PC-3 (cell line): ENCODE measurements around the gene PARP15. TPM values are rescaled to one million over a fixed set of nuclear protein-coding genes. Genes with fewer than 3 reads are reported as not detected.

Source experiments
- ATAC-seq: fragments of 200-7000 bp; cut with Tn5 transposase; 2 replicates; pipeline ENCODE4 v1.9.1; 2020; ENCODE audit warnings: mild to moderate bottlenecking, moderate library complexity
- BruUV-seq: library from RNA; stranded (reverse); fragments of 400-500 nt; replicated peaks from 2 replicates; lab custom pipeline; 2021; lab: Mats Ljungman, UMichigan
- CTCF ChIA-PET: fragments of 300-600 bp; sonication (Branson Sonifier 250); formaldehyde crosslinking; loops from one replicate; lab custom pipeline; 2022; ENCODE audit warnings: antibody characterized with exemption; lab: Charles Lee
- POLR2A ChIA-PET: fragments of 300-600 bp; sonication (Branson Sonifier 250); formaldehyde crosslinking; loops from one replicate; lab custom pipeline; 2022; ENCODE audit warnings: antibody characterized with exemption; ENCODE audit not compliant: unreplicated experiment; lab: Charles Lee
- DNase-seq: peaks from one replicate; pipeline ENCODE4 v3.0.0-alpha.2; 2015
- H2AFZ ChIP-seq: fragments of 300-600 bp; sonication (generic); 2 replicates; pipeline ENCODE4 v1.6.0; 2016; ENCODE audit warnings: antibody characterized with exemption, low read length
- H3F3A ChIP-seq: fragments of 300-600 bp; sonication (generic); one replicate; pipeline ENCODE4 v1.6.0; 2017; ENCODE audit warnings: antibody characterized with exemption, low read length, control low read depth, mild to moderate bottlenecking; ENCODE audit not compliant: unreplicated experiment
- H3K27ac ChIP-seq: fragments of 300-600 bp; sonication (generic); 2 replicates; pipeline ENCODE4 v1.5.1; 2016; ENCODE audit warnings: mild to moderate bottlenecking, low read length
- H3K27me3 ChIP-seq: fragments of 300-600 bp; sonication (generic); 2 replicates; pipeline ENCODE4 v1.6.1; 2016; ENCODE audit warnings: low read length, mixed read lengths
- H3K36me3 ChIP-seq: fragments of 300-600 bp; sonication (generic); 2 replicates; pipeline ENCODE4 v1.6.1; 2016; ENCODE audit warnings: low read depth, mixed run types, low read length, mixed read lengths
- H3K4me1 ChIP-seq: fragments of 300-600 bp; sonication (generic); 2 replicates; pipeline ENCODE4 v1.5.1; 2016; ENCODE audit warnings: low read length; ENCODE audit not compliant: insufficient read depth
- H3K4me2 ChIP-seq: fragments of 300-600 bp; sonication (generic); 2 replicates; pipeline ENCODE4 v1.6.0; 2016; ENCODE audit warnings: low read length
- H3K4me3 ChIP-seq: fragments of 300-600 bp; sonication (generic); 2 replicates; pipeline ENCODE4 v1.5.1; 2016; ENCODE audit warnings: mild to moderate bottlenecking, low read length, mixed read lengths
- H3K79me2 ChIP-seq: fragments of 300-600 bp; sonication (generic); 2 replicates; pipeline ENCODE4 v1.6.1; 2017; ENCODE audit warnings: low read length, mixed read lengths
- H3K9ac ChIP-seq: fragments of 300-600 bp; sonication (generic); 2 replicates; pipeline ENCODE4 v1.6.0; 2016; ENCODE audit warnings: mild to moderate bottlenecking, low read length
- H3K9me2 ChIP-seq: fragments of 300-600 bp; sonication (generic); replicated peaks from 2 replicates; pipeline ENCODE4 v1.6.1; 2016; ENCODE audit warnings: mixed run types, low read length, mixed read lengths
- H3K9me3 ChIP-seq: fragments of 300-600 bp; sonication (generic); 2 replicates; pipeline ENCODE4 v1.6.1; 2016; ENCODE audit warnings: low read length, mixed read lengths
- H4K20me1 ChIP-seq: fragments of 300-600 bp; sonication (generic); 2 replicates; pipeline ENCODE4 v1.6.1; 2016; ENCODE audit warnings: low read length, mixed read lengths
- CTCF ChIP-seq: fragments of 300-600 bp; sonication (generic); conservative IDR thresholded peaks from 2 replicates; pipeline ENCODE4 v1.5.1; 2017; ENCODE audit warnings: antibody characterized with exemption, low read depth, mild to moderate bottlenecking, low read length
- EZH2 ChIP-seq: fragments of 300-600 bp; sonication (generic); IDR thresholded peaks from one replicate; pipeline ENCODE4 v1.6.1; 2017; ENCODE audit warnings: antibody characterized with exemption, mild to moderate bottlenecking, low read length; ENCODE audit not compliant: unreplicated experiment
- EZH2phosphoT487 ChIP-seq: fragments of 300-600 bp; sonication (generic); IDR thresholded peaks from 2 replicates; pipeline ENCODE4 v1.6.1; 2018; ENCODE audit warnings: mild to moderate bottlenecking, antibody characterized with exemption, low read length, borderline replicate concordance
- intact Hi-C: fragments of 100-400 bp; cut with micrococcal nuclease; formaldehyde crosslinking; loops from 2 replicates; pipeline ENCODE4 v1.9.0; 2023
- total RNA-seq: library from RNA; depleted of rRNA; stranded (reverse); fragments of >200 nt; gene quantifications from 2 replicates; pipeline ENCODE4 v1.2.3, GENCODE V29; 2014

Gene PARP15
- total RNA-seq, 1 experiment from 2014 or later, result not detected

- H3K27ac ChIP-seq, result peak overlapping the region; percentile 36; the same call in 1 of the 2 replicates
These were observed 101.8 kb downstream of the PARP15 start for GRCh38 chr3:122679085-122679881.

GRCh38 chr3:122679882-122680474 lies 102.5 kb downstream of the PARP15 start:
- no peaks in the 10 kb centered on the region for H3K9me3 ChIP-seq
- no peak for TF ChIP-seq CTCF
- no peak for TF ChIP-seq EZH2phosphoT487
- TF ChIP-seq EZH2, result no peak
- BruUV-seq, result TSS peak; percentile 84
- no peaks in the 10 kb centered on the region for H3K36me3 ChIP-seq
- H3K9ac ChIP-seq, result peak overlapping the region; percentile 79
- peak overlapping the region; percentile 94 for H3K4me3 ChIP-seq
- no peaks in the 10 kb centered on the region for H3K9me2 ChIP-seq
- no peaks in the 10 kb centered on the region for H3F3A ChIP-seq
- CTCF ChIA-PET, result interaction anchor here (0.7 to 1.5 kb wide), 6 partner anchors 23 to 287 kb away, joined by 3 to 10 read pairs (median 4); partner anchors contain the start of genes DTX3L and PARP9
- DNase-seq (peak; percentile 43), ATAC-seq (peak; percentile 58)
- H3K4me2 ChIP-seq, result peak overlapping the region; percentile 86
- H3K79me2 ChIP-seq, result peaks cover 14% of the 10 kb centered on the region
- intact Hi-C loops, result loop anchor here (1.0 to 5.0 kb wide), 7 partner anchors 107 to 373 kb away; partner anchors contain the start of genes DTX3L, HSPBAP1 and PARP9
- POLR2A ChIA-PET, result no interaction called here
- peaks cover 23% of the 10 kb centered on the region for H3K4me1 ChIP-seq
- H2AFZ ChIP-seq, result peak overlapping the region; percentile 99
- H3K27me3 ChIP-seq, result no peaks in the 10 kb centered on the region
- H3K27ac ChIP-seq, result peak overlapping the region; percentile 36
- no peaks in the 10 kb centered on the region for H4K20me1 ChIP-seq

More at GRCh38 chr3:122679085-122679881, 101.8 kb downstream of the PARP15 start:
- Histone ChIP-seq H3K27me3 (no peaks in the 10 kb centered on the region), H4K20me1 (no peaks in the 10 kb centered on the region), H3K9ac (no peak overlapping the region; the same call in 1 of the 2 replicates), H3K79me2 (peaks cover 14% of the 10 kb centered on the region), H3K36me3 (no peaks in the 10 kb centered on the region), H3K4me1 (peaks cover 23% of the 10 kb centered on the region), H2AFZ (peak overlapping the region; percentile 99), H3K4me3 (peak overlapping the region; percentile 94), H3F3A (no peaks in the 10 kb centered on the region), H3K9me2 (no peaks in the 10 kb centered on the region), H3K4me2 (peak overlapping the region; percentile 86), H3K9me3 (no peaks in the 10 kb centered on the region)
- DNase-seq (peak; percentile 92), ATAC-seq (peak; percentile 61)
- intact Hi-C loops, result loop anchor here (1.0 to 5.0 kb wide), 5 partner anchors 106 to 287 kb away; partner anchors contain the start of genes DTX3L and PARP9
- ChIA-PET CTCF (interaction anchor here (0.6 to 1.5 kb wide), 9 partner anchors 15 to 286 kb away, joined by 3 to 10 read pairs (median 3); partner anchors contain the start of genes DTX3L and PARP9), POLR2A (no interaction called here)
- TF ChIP-seq CTCF, result peak; percentile 96
- no peak for TF ChIP-seq EZH2
- BruUV-seq, result no TSS peak
